HepG2 (cell line): ENCODE results near the gene COMMD3. TPM values are rescaled to one million over a fixed set of nuclear protein-coding genes. Genes with fewer than 3 reads are reported as not detected.

ENCODE experiments used
- ATAC-seq: fragments of 200-7000 bp; cut with Tn5 transposase; 3 replicates; pipeline ENCODE4 v1.9.1; 2020; ENCODE audit warnings: mild to moderate bottlenecking, moderate library complexity
- BruUV-seq: library from RNA; stranded (reverse); fragments of 400-500 nt; replicated peaks from 2 replicates; lab custom pipeline; 2021; lab: Mats Ljungman, UMichigan
- CTCF ChIA-PET: fragments of 300-600 bp; formaldehyde crosslinking; extraction: SDS; loops from one replicate; lab custom pipeline; 2021; ENCODE audit warnings: low total read pairs, inconsistent platforms, low intra/inter-chr PET ratio; lab: Yijun Ruan, JAX
- POLR2A ChIA-PET: fragments of 350-600 bp; sonication (Branson Sonifier 250); formaldehyde crosslinking; loops from one replicate; lab custom pipeline; 2020; ENCODE audit warnings: antibody characterized with exemption, inconsistent platforms; lab: Yijun Ruan, JAX
- DNase-seq: peaks from one replicate; pipeline ENCODE4 v3.0.0-alpha.2; 2015; ENCODE audit warnings: low spot score
- FAIRE-seq: peaks from 3 replicates; lab custom pipeline; 2011; peaks lifted over from hg19 to GRCh38; lab: Jason Lieb, UNC
- H2AFZ ChIP-seq: one replicate; pipeline ENCODE4 v1.6.1; 2011; ENCODE audit warnings: low read length, inconsistent platforms
- H3K27ac ChIP-seq: fragments of 300-600 bp; 3 replicates; pipeline ENCODE4 v1.8.0; 2011; ENCODE audit warnings: mixed run types, mild to moderate bottlenecking, mixed read lengths, low read length, inconsistent platforms; ENCODE audit not compliant: insufficient read depth; ENCODE audit errors: extremely low read length
- H3K27me3 ChIP-seq, 2 experiments: fragments of 200-600 bp in 1 of 2; 2 replicates in 1 of 2; 3 replicates in 1 of 2; pipeline versions ENCODE4 v1.6.0 to v1.8.0; 2011; ENCODE audit warnings: low read length in 2 of 2, mild to moderate bottlenecking in 2 of 2, moderate library complexity in 2 of 2, inconsistent platforms in 1 of 2; ENCODE audit not compliant: insufficient read depth in 2 of 2, control insufficient read depth in 1 of 2
- H3K36me3 ChIP-seq, 2 experiments: fragments of 200-600 bp in 1 of 2; replicated peaks in 1 of 2; 2 replicates in 1 of 2; 3 replicates in 1 of 2; pipeline versions ENCODE4 v1.5.1 to v1.8.0; 2011; ENCODE audit warnings: low read length in 2 of 2, inconsistent platforms in 1 of 2; ENCODE audit not compliant: insufficient read depth in 2 of 2, control insufficient read depth in 1 of 2
- H3K4me1 ChIP-seq: 2 replicates; pipeline ENCODE4 v1.5.1; 2012; ENCODE audit warnings: low read length, inconsistent platforms; ENCODE audit not compliant: insufficient read depth
- H3K4me2 ChIP-seq: 2 replicates; pipeline ENCODE4 v1.6.0; 2011; ENCODE audit warnings: low read depth, low read length, inconsistent platforms
- H3K4me3 ChIP-seq, 3 experiments: fragments of 200-600 bp in 1 of 3; sonication (generic), shearing (Covaris generic) in 1 of 3; replicated peaks in 1 of 3; 2 replicates each; pipeline ENCODE4 v1.5.1; 2011 to 2016; ENCODE audit warnings: low read length in 3 of 3, inconsistent platforms in 2 of 3, low read depth in 2 of 3, mild to moderate bottlenecking in 2 of 3, control low read depth in 1 of 3, mixed read lengths in 1 of 3; ENCODE audit not compliant: insufficient read depth in 1 of 3
- H3K79me2 ChIP-seq: one replicate; pipeline ENCODE4 v1.6.1; 2011; ENCODE audit warnings: low read length, inconsistent platforms; ENCODE audit not compliant: insufficient read depth
- H3K9ac ChIP-seq: 2 replicates; pipeline ENCODE4 v1.6.0; 2011; ENCODE audit warnings: mild to moderate bottlenecking, low read depth, low read length, inconsistent platforms; ENCODE audit not compliant: insufficient read depth
- H3K9me3 ChIP-seq: 2 replicates; pipeline ENCODE4 v1.5.1; 2012; ENCODE audit warnings: mild to moderate bottlenecking, low read length
- H4K20me1 ChIP-seq: 2 replicates; pipeline ENCODE4 v1.6.0; 2011; ENCODE audit warnings: inconsistent platforms, mild to moderate bottlenecking, low read length, moderate library complexity; ENCODE audit not compliant: insufficient read depth
- BHLHE40 ChIP-seq: IDR thresholded peaks from 2 replicates; pipeline ENCODE4 v1.6.1; 2011; ENCODE audit warnings: low read length, improper control_type of control experiment
- CAMTA2 ChIP-seq: sonication (generic); formaldehyde crosslinking; IDR thresholded peaks from 2 replicates; pipeline ENCODE4 v1.4.0; 2020; ENCODE audit warnings: mild to moderate bottlenecking, missing genetic modification reagents, borderline replicate concordance
- FOXA1 ChIP-seq, 2 experiments: fragments of 450-650 bp in 1 of 2; sonication (generic) in 1 of 2; formaldehyde crosslinking in 1 of 2; IDR thresholded peaks; 2 replicates each; pipeline versions ENCODE4 v1.4.0 to v1.6.1; 2016 to 2020; ENCODE audit warnings: missing genetic modification reagents in 1 of 2
- FOXK2 ChIP-seq: fragments of 450-650 bp; IDR thresholded peaks from 2 replicates; pipeline ENCODE4 v1.6.1; 2016
- KIAA2018 ChIP-seq: sonication (generic); formaldehyde crosslinking; IDR thresholded peaks from 2 replicates; pipeline ENCODE4 v1.5.0; 2020; ENCODE audit warnings: mild to moderate bottlenecking, missing genetic modification reagents, borderline replicate concordance
- NFIC ChIP-seq: IDR thresholded peaks from 2 replicates; pipeline ENCODE4 v1.6.1; 2012; ENCODE audit warnings: mild to moderate bottlenecking, low read length, inconsistent platforms
- SALL1 ChIP-seq: sonication (generic); formaldehyde crosslinking; IDR thresholded peaks from 2 replicates; pipeline ENCODE4 v1.8.0; 2022; ENCODE audit warnings: mild to moderate bottlenecking, missing genetic modification reagents
- SRY ChIP-seq: sonication (generic); formaldehyde crosslinking; IDR thresholded peaks from 2 replicates; pipeline ENCODE4 v1.8.0; 2022; ENCODE audit warnings: mild to moderate bottlenecking, missing genetic modification reagents
- TARDBP ChIP-seq: sonication (generic); formaldehyde crosslinking; IDR thresholded peaks from 2 replicates; pipeline ENCODE4 v1.8.0; 2022; ENCODE audit warnings: mild to moderate bottlenecking, missing genetic modification reagents
- THAP9 ChIP-seq: sonication (generic); formaldehyde crosslinking; IDR thresholded peaks from 2 replicates; pipeline ENCODE4; 2020; ENCODE audit warnings: missing genetic modification reagents, mild to moderate bottlenecking, borderline replicate concordance
- ZFP36L1 ChIP-seq: sonication (generic); formaldehyde crosslinking; IDR thresholded peaks from 2 replicates; pipeline ENCODE4 v1.8.0; 2022; ENCODE audit warnings: mild to moderate bottlenecking, missing genetic modification reagents, moderate library complexity
- ZNF234 ChIP-seq: sonication (generic); formaldehyde crosslinking; conservative IDR thresholded peaks from 2 replicates; pipeline ENCODE4 v1.5.1; 2020; ENCODE audit warnings: mild to moderate bottlenecking, missing genetic modification reagents
- ZNF383 ChIP-seq: sonication (generic); formaldehyde crosslinking; IDR thresholded peaks from 2 replicates; pipeline ENCODE4 v1.4.0; 2020; ENCODE audit warnings: missing genetic modification reagents, mild to moderate bottlenecking, borderline replicate concordance
- ZNF549 ChIP-seq: sonication (generic); formaldehyde crosslinking; IDR thresholded peaks from 2 replicates; pipeline ENCODE4 v1.5.0; 2020; ENCODE audit warnings: missing genetic modification reagents
- WGBS: methylation state at CpG from one replicate; pipeline ENCODE4 v1.1.6; 2017; ENCODE audit warnings: low lambda C conversion rate; 5-methylcytosine and 5-hydroxymethylcytosine counted together
- in situ Hi-C: cut with HindIII; loops from 2 replicates; pipeline ENCODE4 v1.10.0; 2017; ENCODE audit warnings: low pct_unique_long_range_greater_than_20kb; ENCODE audit not compliant: extremely low pct_ligation_motif_present
- intact Hi-C: fragments of 100-400 bp; cut with micrococcal nuclease; formaldehyde crosslinking; loops from one replicate; pipeline ENCODE4 v1.10.0; 2022; ENCODE audit not compliant: unreplicated experiment
- polyA plus RNA-seq, 8 experiments: library from polyadenylated mRNA; depleted of rRNA in 3 of 8; stranded (reverse) in 7 of 8; unstranded in 1 of 8; fragments of >200 nt; fragmentation: Illumina TruSeq in 4 of 8; extraction: Trizol in 4 of 8; gene quantifications; 2 replicates each; pipeline versions ENCODE4 v1.2.1 to v1.2.3, GENCODE V29; 2011 to 2016; ENCODE audit warnings: low read depth in 4 of 8, missing spikeins in 1 of 8, mixed read lengths in 1 of 8; ENCODE audit not compliant: insufficient read depth in 1 of 8
- total RNA-seq, 5 experiments: library from RNA; depleted of rRNA; stranded (reverse); fragments of >200 nt; fragmentation: Illumina TruSeq; extraction: Trizol; gene quantifications; 2 replicates each; pipeline ENCODE4 v1.2.3, GENCODE V29; 2016; ENCODE audit warnings: low read depth in 1 of 5

Gene COMMD3
- total and polyA plus RNA-seq, 2 of the 13 experiments (the other 11 are each of a cell fraction or from before 2014, with no cell fraction given), result 38.7 to 54.4 TPM

- Histone ChIP-seq H3K27ac (no peak overlapping the region), H3K36me3 (peaks cover 0 to 4% of the 10 kb centered on the region in 2 experiments; a peak in 2 of 5 replicates), H3K4me3 (no peak overlapping the region), H3K9ac (no peak overlapping the region), H4K20me1 (no peaks in the 10 kb centered on the region), H2AFZ (no peak overlapping the region), H3K79me2 (no peaks in the 10 kb centered on the region), H3K27me3 (peaks cover 0 to 31% of the 10 kb centered on the region in 2 experiments; a peak in 3 of 5 replicates), H3K9me3 (no peaks in the 10 kb centered on the region), H3K4me2 (no peak overlapping the region), H3K4me1 (peaks cover 1% of the 10 kb centered on the region; the same call in 1 of the 2 replicates)
- CTCF ChIA-PET, result no interaction called here
- in situ Hi-C loops (no loop called here), intact Hi-C loops (no loop called here)
- WGBS, result 92% methylated on average over 55 of the region's 73 CpGs
- FAIRE-seq (no peak), DNase-seq (no peak), ATAC-seq (peak; percentile 25; the same call in 2 of the 3 replicates)
- POLR2A ChIA-PET, result no interaction called here
- BruUV-seq, result no TSS peak
- TF ChIP-seq TARDBP (CRISPR knock-in tag) (no peak), KIAA2018 (CRISPR knock-in tag) (no peak), SRY (CRISPR knock-in tag) (no peak), ZNF234 (CRISPR knock-in tag) (no peak), NFIC (no peak), ZNF549 (CRISPR knock-in tag) (no peak), ZNF383 (CRISPR knock-in tag) (no peak), FOXA1 (IDR thresholded peaks at IDR 0.05) (no peak), FOXA1 (CRISPR knock-in tag; IDR thresholded peaks at IDR 0.05) (no peak), THAP9 (CRISPR knock-in tag) (no peak), FOXK2 (no peak), SALL1 (no peak), ZFP36L1 (CRISPR knock-in tag) (no peak), CAMTA2 (CRISPR knock-in tag) (no peak), BHLHE40 (no peak)
Observed at GRCh38 chr10:22334414-22335172, 18.4 kb downstream of the COMMD3 start.
